Stomach (tissue), 19 donors: Measurements from ENCODE around the gene PCDHGC3. TPM values are rescaled to one million over a fixed set of nuclear protein-coding genes. Genes with fewer than 3 reads are reported as not detected.

Source experiments
- DNase-seq, 2 donors: peaks; one replicate each; pipeline versions ENCODE4 v3.0.0 to v3.0.0-alpha.2; 2013 to 2019
- H3K27ac ChIP-seq, 5 donors: fragments of 200-600 bp in 4 of 5; sonication (generic) in 4 of 5; one replicate each; pipeline ENCODE4 v1.5.1; 2013 to 2019; ENCODE audit warnings: mild to moderate bottlenecking in 1 of 5, moderate library complexity in 1 of 5
- H3K27me3 ChIP-seq, 3 donors: fragments of 200-600 bp; sonication (generic); one replicate each; pipeline ENCODE4 v1.5.1; 2017 to 2019; ENCODE audit warnings: mixed run types in 1 of 3
- H3K36me3 ChIP-seq, 4 donors: fragments of 200-600 bp; sonication (generic); 1 replicate in 3 of 4; 2 replicates in 1 of 4; pipeline ENCODE4 v1.5.1; 2016 to 2019
- H3K4me1 ChIP-seq, 4 donors: fragments of 200-600 bp; sonication (generic); one replicate each; pipeline ENCODE4 v1.5.1; 2016 to 2019
- H3K4me3 ChIP-seq, 4 donors: fragments of 200-600 bp; sonication (generic) in 3 of 4; one replicate each; pipeline ENCODE4 v1.5.1; 2016 to 2019; ENCODE audit warnings: mild to moderate bottlenecking in 1 of 4
- H3K9me3 ChIP-seq, 4 donors: fragments of 200-600 bp; sonication (generic); one replicate each; pipeline ENCODE4 v1.5.1; 2016 to 2019
- EP300 ChIP-seq: sonication (generic); formaldehyde crosslinking; IDR thresholded peaks from one replicate; pipeline ENCODE4 v1.6.1; 2017; ENCODE audit warnings: antibody characterized with exemption
- POLR2A ChIP-seq, 4 donors: fragments of 450-650 bp; IDR thresholded peaks; one replicate each; pipeline ENCODE4 v1.6.1; 2016; ENCODE audit warnings: antibody characterized with exemption in 4 of 4, control low read depth in 2 of 4, mild to moderate bottlenecking in 1 of 4, moderate library complexity in 1 of 4
- POLR2AphosphoS5 ChIP-seq, 3 donors: sonication (generic); formaldehyde crosslinking; IDR thresholded peaks; one replicate each; pipeline ENCODE4 v1.6.1; 2016; ENCODE audit warnings: antibody characterized with exemption in 3 of 3
- WGBS, 5 donors: extraction: QIAGEN DNeasy Blood & Tissue Kit in 3 of 5; methylation state at CpG; one replicate each; pipeline versions ENCODE4 v1.1.5 to v1.1.7; 2013 to 2018; 5-methylcytosine and 5-hydroxymethylcytosine counted together
- intact Hi-C: fragments of 100-400 bp; cut with DNase I; formaldehyde crosslinking; loops from one replicate; pipeline ENCODE4 v1.15.1; 2023; ENCODE audit warnings: low total_unique reads
- long read RNA-seq, 10 donors: transcript quantifications; one replicate each; lab custom pipeline, GENCODE V29; 2026
- polyA plus RNA-seq, 3 donors: library from polyadenylated mRNA; stranded (reverse); fragments of 200-250 nt; gene quantifications; one replicate each; pipeline ENCODE4 v1.2.3, GENCODE V29; 2013
- total RNA-seq, 5 donors: library from RNA; depleted of rRNA; stranded (reverse); fragments of >200 nt; gene quantifications; one replicate each; pipeline versions ENCODE4 v1.1.0 to v1.2.3, GENCODE V29; 2014 to 2016
- TF ChIP-seq, protein P1 (sequence below), 7 experiments: fragments of 450-650 bp in 4 of 7; fragments of 200-600 bp in 3 of 7; sonication (generic) in 3 of 7; IDR thresholded peaks; one replicate each; pipeline ENCODE4 v1.5.1; 2016 to 2019; ENCODE audit warnings: antibody characterized with exemption in 7 of 7, control low read depth in 2 of 7, mild to moderate bottlenecking in 1 of 7
- donor health status: healthy with polysubstance abuse.
- donor health status: Bipolar disorder and iron deficiency.
- donor health status: healthy.

PCDHGC3 gene
- total RNA-seq (10 to 100 TPM in 4 of 5 donors, 1 to 10 TPM in 1; 7.6 to 35.8 (median 18.8) TPM), polyA plus RNA-seq (10 to 100 TPM; 20.0 to 30.3 (median 29.1) TPM)
- long read RNA-seq, donor 1, full-length matches to known transcripts: 10 of 57 reads
- long read RNA-seq, donor 1, partial matches to known transcripts: 47 of 57 reads
- long read RNA-seq, donor 1, other reads (novel, unspliced or antisense): 0 of 57 reads
- long read RNA-seq, donor 2, full-length matches to known transcripts: 10 of 10 reads
- long read RNA-seq, donor 2, partial matches to known transcripts: 0 of 10 reads
- long read RNA-seq, donor 2, other reads (novel, unspliced or antisense): 0 of 10 reads
- long read RNA-seq, donor 3, full-length matches to known transcripts: 11 of 11 reads
- long read RNA-seq, donor 3, partial matches to known transcripts: 0 of 11 reads
- long read RNA-seq, donor 3, other reads (novel, unspliced or antisense): 0 of 11 reads
- long read RNA-seq, donor 4, full-length matches to known transcripts: 4 of 4 reads
- long read RNA-seq, donor 4, partial matches to known transcripts: 0 of 4 reads
- long read RNA-seq, donor 4, other reads (novel, unspliced or antisense): 0 of 4 reads
- long read RNA-seq, donor 5, full-length matches to known transcripts: 34 of 34 reads
- long read RNA-seq, donor 5, partial matches to known transcripts: 0 of 34 reads
- long read RNA-seq, donor 5, other reads (novel, unspliced or antisense): 0 of 34 reads
- long read RNA-seq, donor 6, full-length matches to known transcripts: 16 of 16 reads
- long read RNA-seq, donor 6, partial matches to known transcripts: 0 of 16 reads
- long read RNA-seq, donor 6, other reads (novel, unspliced or antisense): 0 of 16 reads
- long read RNA-seq, donor 7, full-length matches to known transcripts: 26 of 33 reads
- long read RNA-seq, donor 7, partial matches to known transcripts: 7 of 33 reads
- long read RNA-seq, donor 7, other reads (novel, unspliced or antisense): 0 of 33 reads
- long read RNA-seq, donor 8, full-length matches to known transcripts: 12 of 12 reads
- long read RNA-seq, donor 8, partial matches to known transcripts: 0 of 12 reads
- long read RNA-seq, donor 8, other reads (novel, unspliced or antisense): 0 of 12 reads
- long read RNA-seq, donor 9, full-length matches to known transcripts: 30 of 30 reads
- long read RNA-seq, donor 9, partial matches to known transcripts: 0 of 30 reads
- long read RNA-seq, donor 9, other reads (novel, unspliced or antisense): 0 of 30 reads
- long read RNA-seq, donor 10, full-length matches to known transcripts: 5 of 5 reads
- long read RNA-seq, donor 10, partial matches to known transcripts: 0 of 5 reads
- long read RNA-seq, donor 10, other reads (novel, unspliced or antisense): 0 of 5 reads

DNA sequence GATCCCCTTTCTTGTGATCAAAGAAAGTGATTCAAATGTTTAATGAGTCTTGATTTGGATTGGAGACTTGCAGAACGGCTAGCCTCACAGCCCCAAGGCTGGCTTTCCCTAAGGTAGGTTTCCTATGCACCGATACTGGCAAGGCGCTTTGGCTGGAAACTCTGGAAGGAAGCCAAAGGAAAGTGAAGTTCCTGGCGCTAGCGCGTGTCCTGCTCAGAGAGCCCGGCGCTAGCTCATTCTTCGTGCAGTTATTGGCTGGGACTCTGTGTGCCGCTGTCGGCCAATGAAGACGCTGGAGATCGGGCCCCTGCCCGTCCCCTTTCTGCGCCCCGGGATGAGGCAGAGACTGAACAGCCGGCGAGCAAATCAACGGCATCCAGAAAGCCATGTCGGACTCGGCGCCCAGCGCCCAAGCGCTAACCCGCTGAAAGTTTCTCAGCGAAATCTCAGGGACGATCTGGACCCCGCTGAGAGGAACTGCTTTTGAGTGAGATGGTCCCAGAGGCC is at the start of gene PCDHGC3:
Gene PCDHGC3 (plus strand): TSS at position 342 of the 507 bp plus-strand sequence. CDS start 151 bp downstream, at position 493.
- Histone ChIP-seq H3K9me3 (no peaks in the 10 kb centered on the region), H3K4me1 (peaks cover 17 to 57% (median 49%) of the 10 kb centered on the region in 4 donors), H3K4me3 (peak within 1 kb of the TSS; percentile 58 to 70 (median 64)), H3K27me3 (peaks cover 0 to 41% (median 21%) of the 10 kb centered on the region in 3 donors), H3K27ac (peak within 1 kb of the TSS; percentile 61 to 92 (median 86)), H3K36me3 (no peaks in the 10 kb centered on the region)
- WGBS, 5 donors: 0 to 2% (median 1%) methylated on average over 19 to 28 of the region's 28 CpGs
- TF ChIP-seq EP300: no peak
- no peak for TF ChIP-seq POLR2A (IDR thresholded peaks at IDR 0.05)
- TF ChIP-seq, protein P1, sequence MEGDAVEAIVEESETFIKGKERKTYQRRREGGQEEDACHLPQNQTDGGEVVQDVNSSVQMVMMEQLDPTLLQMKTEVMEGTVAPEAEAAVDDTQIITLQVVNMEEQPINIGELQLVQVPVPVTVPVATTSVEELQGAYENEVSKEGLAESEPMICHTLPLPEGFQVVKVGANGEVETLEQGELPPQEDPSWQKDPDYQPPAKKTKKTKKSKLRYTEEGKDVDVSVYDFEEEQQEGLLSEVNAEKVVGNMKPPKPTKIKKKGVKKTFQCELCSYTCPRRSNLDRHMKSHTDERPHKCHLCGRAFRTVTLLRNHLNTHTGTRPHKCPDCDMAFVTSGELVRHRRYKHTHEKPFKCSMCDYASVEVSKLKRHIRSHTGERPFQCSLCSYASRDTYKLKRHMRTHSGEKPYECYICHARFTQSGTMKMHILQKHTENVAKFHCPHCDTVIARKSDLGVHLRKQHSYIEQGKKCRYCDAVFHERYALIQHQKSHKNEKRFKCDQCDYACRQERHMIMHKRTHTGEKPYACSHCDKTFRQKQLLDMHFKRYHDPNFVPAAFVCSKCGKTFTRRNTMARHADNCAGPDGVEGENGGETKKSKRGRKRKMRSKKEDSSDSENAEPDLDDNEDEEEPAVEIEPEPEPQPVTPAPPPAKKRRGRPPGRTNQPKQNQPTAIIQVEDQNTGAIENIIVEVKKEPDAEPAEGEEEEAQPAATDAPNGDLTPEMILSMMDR (IDR thresholded peaks at IDR 0.05): peak in 2 of 7 experiments; percentile 21
- peak; percentile 57 to 85 (median 63) for TF ChIP-seq POLR2AphosphoS5 (IDR thresholded peaks at IDR 0.05)
- intact Hi-C loops: loop anchor here (10.0 kb wide), 1 partner anchor 49 kb away; no protein-coding TSS in a partner anchor
- DNase-seq: peak; percentile 88 to 96

DNA sequence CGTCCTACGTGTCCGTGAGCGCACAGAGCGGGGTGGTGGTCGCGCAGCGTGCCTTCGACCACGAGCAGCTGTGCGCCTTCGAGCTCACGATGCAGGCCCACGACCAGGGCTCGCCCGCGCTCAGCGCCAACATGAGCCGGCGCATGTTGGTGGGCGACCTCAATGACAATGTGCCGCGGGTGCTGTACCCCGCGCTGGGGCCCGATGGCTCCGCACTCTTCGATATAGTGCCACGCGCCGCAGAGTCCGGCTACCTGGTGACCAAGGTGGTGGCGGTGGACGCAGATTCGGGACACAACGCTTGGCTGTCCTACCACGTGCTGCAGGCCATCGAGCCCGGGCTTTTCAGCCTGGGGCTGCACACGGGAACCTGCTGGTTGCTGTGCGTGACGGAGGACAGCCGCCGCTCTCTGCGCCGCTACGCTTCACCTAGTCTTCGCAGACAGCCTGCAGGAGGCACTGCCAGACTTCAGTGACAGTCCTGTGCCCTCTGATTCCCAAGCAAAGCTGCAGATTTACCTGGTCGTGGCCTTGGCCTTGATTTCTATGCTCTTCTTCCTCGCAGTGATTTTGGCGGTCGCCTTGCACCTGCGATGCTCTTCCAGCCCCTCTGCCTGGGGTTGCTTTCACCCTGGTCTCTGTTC is 47.9 kb upstream of the PCDHGC3 start:
- peaks cover 0 to 11% (median 0%) of the 10 kb centered on the region in 4 donors for H3K4me1 ChIP-seq
- H3K4me3 ChIP-seq: no peak overlapping the region
- H3K27me3 ChIP-seq: peaks cover 0 to 74% (median 15%) of the 10 kb centered on the region in 3 donors
- peaks cover 63 to 100% (median 99%) of the 10 kb centered on the region in 4 donors for H3K9me3 ChIP-seq
- H3K36me3 ChIP-seq: peaks cover 0 to 32% (median 8%) of the 10 kb centered on the region in 4 donors
- H3K27ac ChIP-seq: no peak overlapping the region
- TF ChIP-seq, protein P1 (IDR thresholded peaks at IDR 0.05): no peak
- WGBS, 5 donors: 35 to 44% (median 42%) methylated on average over 16 to 53 of the region's 53 CpGs
- intact Hi-C loops: no loop called here
- no peak for DNase-seq

DNA sequence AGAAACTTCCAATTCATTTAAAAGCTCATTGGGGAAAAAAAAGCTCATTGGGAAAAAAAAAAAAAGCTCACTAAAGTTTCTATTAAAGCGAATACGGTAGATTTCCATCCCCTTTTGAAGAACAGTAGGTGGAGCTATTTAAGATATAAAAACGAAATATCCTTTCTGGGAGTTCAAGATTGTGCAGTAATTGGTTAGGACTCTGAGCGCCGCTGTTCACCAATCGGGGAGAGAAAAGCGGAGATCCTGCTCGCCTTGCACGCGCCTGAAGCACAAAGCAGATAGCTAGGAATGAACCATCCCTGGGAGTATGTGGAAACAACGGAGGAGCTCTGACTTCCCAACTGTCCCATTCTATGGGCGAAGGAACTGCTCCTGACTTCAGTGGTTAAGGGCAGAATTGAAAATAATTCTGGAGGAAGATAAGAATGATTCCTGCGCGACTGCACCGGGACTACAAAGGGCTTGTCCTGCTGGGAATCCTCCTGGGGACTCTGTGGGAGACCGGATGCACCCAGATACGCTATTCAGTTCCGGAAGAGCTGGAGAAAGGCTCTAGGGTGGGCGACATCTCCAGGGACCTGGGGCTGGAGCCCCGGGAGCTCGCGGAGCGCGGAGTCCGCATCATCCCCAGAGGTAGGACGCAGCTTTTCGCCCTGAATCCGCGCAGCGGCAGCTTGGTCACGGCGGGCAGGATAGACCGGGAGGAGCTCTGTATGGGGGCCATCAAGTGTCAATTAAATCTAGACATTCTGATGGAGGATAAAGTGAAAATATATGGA is 45.2 kb upstream of the PCDHGC3 start, which contains the start of gene PCDHGA12:
Gene PCDHGA12 (plus strand): TSS at position 176 of the 782 bp plus-strand sequence. CDS start 253 bp downstream, at position 429.
- Histone ChIP-seq H3K9me3 (peaks cover 64 to 100% (median 97%) of the 10 kb centered on the region in 4 donors), H3K27ac (no peak within 1 kb of the TSS), H3K4me3 (peak within 1 kb of the TSS; percentile 20 to 34 (median 29)), H3K4me1 (peaks cover 0 to 10% (median 0%) of the 10 kb centered on the region in 4 donors), H3K27me3 (peaks cover 0 to 71% (median 12%) of the 10 kb centered on the region in 3 donors), H3K36me3 (peaks cover 0 to 24% (median 8%) of the 10 kb centered on the region in 4 donors)
- intact Hi-C loops: no loop called here
- WGBS, 5 donors: 10 to 20% (median 13%) methylated on average over 33 of the region's 33 CpGs
- peak in 1 of 2 donors; percentile 54 for DNase-seq
- TF ChIP-seq POLR2A (IDR thresholded peaks at IDR 0.05): no peak
